Measurements from ENCODE around the gene LRRC3.

- TF ChIP-seq EZH2phosphoT487 (IDR thresholded peaks at IDR 0.05; ENCODE audit: low read length): no peak
- TF ChIP-seq CTCF (IDR thresholded peaks at IDR 0.05; ENCODE audit: low read length): no peak
These were observed 5.6 kb upstream of the LRRC3 start for GRCh38 chr21:44449473-44450363.

Measured in MM.1S (cell line).